ENCODE data around the gene DGKZ.

- TF ChIP-seq CTCF (IDR thresholded peaks at IDR 0.05): no peak
- no peak for TF ChIP-seq POLR2A (IDR thresholded peaks at IDR 0.05)
- TF ChIP-seq POLR2AphosphoS5 (IDR thresholded peaks at IDR 0.05; ENCODE audit: insufficient read depth in 1 of 2, low read depth in 1 of 2): no peak
These were observed 12.0 kb upstream of the DGKZ start for GRCh38 chr11:46335271-46335670.

Data from vagina (tissue), 2 donors.